Pons (tissue), 1 donor: ENCODE data around the gene SELENBP1.
A peak's percentile ranks its signal among the peaks of the same experiment; 100 is the strongest.

Experiments used
- DNase-seq: peaks from one replicate; pipeline ENCODE4 v3.0.0-alpha.2; 2016; ENCODE audit warnings: low spot score

The SELENBP1 gene

DNA sequence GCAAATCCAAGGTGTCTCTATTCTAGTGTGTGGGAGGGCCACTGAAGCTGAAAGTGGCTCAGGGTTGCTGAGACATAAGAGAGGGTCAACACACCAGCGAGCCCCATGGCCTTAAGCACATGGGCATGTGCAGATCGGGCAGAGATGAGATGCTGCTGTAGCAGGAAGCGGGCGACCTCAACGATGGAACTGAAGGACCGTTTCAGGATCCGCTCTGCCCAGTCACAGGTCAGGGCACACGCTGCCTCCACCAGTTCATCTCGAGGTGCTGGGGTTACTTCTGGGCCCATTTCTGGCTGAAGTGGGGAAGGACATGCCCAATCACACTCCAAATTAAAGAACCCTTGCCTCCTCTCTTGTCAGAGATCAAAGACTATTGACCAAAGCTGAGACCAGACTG lies 28.9 kb downstream of the SELENBP1 start:
- no peak for DNase-seq

- no peak for DNase-seq
Measured at GRCh38 chr1:151342569-151342968, 29.9 kb downstream of the SELENBP1 start.

- DNase-seq, result no peak
Measured at GRCh38 chr1:151342021-151342420, 30.5 kb downstream of the SELENBP1 start.

DNA sequence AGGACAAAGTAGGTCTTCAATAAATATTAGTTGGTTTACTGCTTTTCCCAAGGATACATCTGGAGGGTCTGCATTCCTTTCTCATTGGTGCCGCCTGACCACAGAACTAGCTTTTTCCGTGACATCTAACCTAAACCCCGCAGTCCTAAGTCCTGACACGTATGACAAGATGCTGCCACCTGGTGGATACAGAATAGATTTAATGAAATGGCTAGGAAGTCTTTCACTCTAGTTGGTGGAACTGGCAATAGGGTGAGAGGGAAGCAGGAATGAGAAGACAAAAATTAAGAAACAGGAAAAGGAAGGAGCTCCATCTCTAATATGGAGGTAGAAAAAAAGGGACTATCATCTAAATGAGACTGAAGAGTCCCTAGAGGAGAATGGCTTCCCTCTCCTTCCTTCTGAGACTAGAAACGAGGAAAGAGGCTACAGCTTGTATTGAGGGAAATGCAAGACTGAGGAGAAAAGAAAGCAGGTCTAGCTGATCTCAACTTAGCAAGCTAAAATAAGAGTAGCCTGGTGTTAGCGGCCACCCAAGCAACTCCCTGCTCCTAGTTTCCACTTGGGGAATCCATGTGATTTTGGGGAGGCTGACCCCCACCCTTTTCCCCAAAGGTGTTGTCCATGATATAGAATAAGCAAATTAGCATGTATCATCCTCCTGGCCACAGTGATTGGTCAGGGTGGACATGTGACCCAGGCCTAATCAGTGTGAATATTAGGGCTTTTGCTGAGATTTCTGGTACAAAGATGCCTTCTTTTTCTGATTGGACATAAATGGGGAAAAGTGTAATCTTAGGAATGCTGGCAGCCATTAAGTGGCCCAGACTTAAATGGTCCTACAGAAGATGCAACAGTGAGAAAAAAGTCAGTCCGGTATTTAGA lies 31.4 kb downstream of the SELENBP1 start:
- DNase-seq, result peak; percentile 97

- DNase-seq, result no peak
Measured at GRCh38 chr1:151336556-151336955, 35.9 kb downstream of the SELENBP1 start.

GRCh38 chr1:151334822-151335221 lies 37.7 kb downstream of the SELENBP1 start:
- DNase-seq, result no peak

GRCh38 chr1:151327903-151328674 lies 44.4 kb downstream of the SELENBP1 start:
- no peak for DNase-seq

- DNase-seq, result peak; percentile 99
Measured at GRCh38 chr1:151327223-151327902, 45.1 kb downstream of the SELENBP1 start, which contains the start of gene PI4KB. Gene PI4KB (minus strand): TSS chr1:151327416. CDS start chr1:151316481, 10,935 bp downstream.

- DNase-seq, result peak; percentile 61
Measured at GRCh38 chr1:151326619-151327222, 45.8 kb downstream of the SELENBP1 start.

- no peak for DNase-seq
Measured at GRCh38 chr1:151325646-151326429, 46.7 kb downstream of the SELENBP1 start.

DNA sequence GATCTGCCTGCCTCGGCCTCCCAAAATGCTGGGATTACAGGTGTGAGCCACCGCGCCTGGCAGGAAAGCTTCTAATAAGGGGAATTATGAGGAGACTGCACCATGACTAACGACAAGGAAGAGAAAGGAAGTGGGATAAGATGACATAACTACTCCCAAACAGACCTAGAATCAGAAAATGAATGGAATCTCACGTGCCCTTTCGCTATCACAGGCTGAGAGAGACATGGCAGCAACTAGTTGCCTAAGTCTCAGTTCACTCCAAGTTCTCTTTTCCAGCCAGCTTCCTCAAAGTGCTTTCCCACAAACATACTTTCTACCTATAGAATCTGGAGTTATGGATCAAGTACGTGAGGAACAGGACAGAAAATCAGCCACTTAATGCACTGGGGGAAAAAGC lies 47.3 kb downstream of the SELENBP1 start:
- DNase-seq, result no peak

- DNase-seq, result no peak
Measured at GRCh38 chr1:151324390-151324930, 48.0 kb downstream of the SELENBP1 start.

DNA sequence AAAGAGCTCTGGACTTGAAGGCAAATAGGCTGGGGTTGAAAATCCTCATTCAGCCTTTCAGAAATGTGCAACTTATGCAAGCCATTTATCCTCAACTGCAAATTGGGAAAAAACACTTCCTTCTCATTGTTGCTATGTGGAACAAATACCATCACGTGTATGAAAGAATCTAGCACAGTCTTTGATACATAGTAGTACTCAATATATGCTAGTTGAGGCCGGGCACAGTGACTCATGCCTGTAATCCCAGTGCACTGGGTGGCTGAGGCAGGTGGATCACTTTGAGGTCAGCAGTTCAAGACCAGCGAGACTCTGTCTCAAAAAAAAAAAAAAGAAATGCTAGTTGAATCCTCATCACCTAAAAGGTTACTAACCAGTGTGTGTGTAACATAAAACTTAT lies 53.5 kb downstream of the SELENBP1 start:
- DNase-seq, result no peak

GRCh38 chr1:151315565-151316235 lies 56.8 kb downstream of the SELENBP1 start:
- DNase-seq, result no peak
